Measurements from ENCODE around the gene GPC3. TPM values are rescaled to one million over a fixed set of nuclear protein-coding genes. Genes with fewer than 3 reads are reported as not detected.
"Not testable (repeated sequence)": the region's sequence is repeated elsewhere in the genome, so short reads cannot be mapped to it uniquely, and the experiment has no call there.

GPC3 gene
- total RNA-seq, 2 experiments from 2014 or later, result 0.40 to 0.72 TPM

- H3K4me3 Mint-ChIP-seq, result no peak overlapping the region
- no peaks in the 10 kb centered on the region for H3K9me3 Mint-ChIP-seq
- DNase-seq (no peak), ATAC-seq (ENCODE audit: low read depth) (no peak)
- peaks cover 2% of the 10 kb centered on the region for H3K27me3 Mint-ChIP-seq
- H3K27ac Mint-ChIP-seq, result no peak overlapping the region
- POLR2A ChIA-PET, result no interaction called here
- H3K36me3 Mint-ChIP-seq, result no peaks in the 10 kb centered on the region
- no peaks in the 10 kb centered on the region for H3K4me1 Mint-ChIP-seq
Observed at GRCh38 chrX:133905305-133905704, 80.1 kb downstream of the GPC3 start.

- Mint-ChIP-seq H3K27ac (no peak overlapping the region), H3K27me3 (no peaks in the 10 kb centered on the region), H3K9me3 (peaks cover 3% of the 10 kb centered on the region), H3K36me3 (no peaks in the 10 kb centered on the region), H3K4me3 (no peak overlapping the region), H3K4me1 (no peaks in the 10 kb centered on the region)
- ATAC-seq (ENCODE audit: low read depth), result no peak
- POLR2A ChIA-PET, result no interaction called here
- DNase-seq, result no peak
Observed at GRCh38 chrX:133897593-133898163, 87.7 kb downstream of the GPC3 start.

- no peak for ATAC-seq (ENCODE audit: low read depth)
- POLR2A ChIA-PET, result no interaction called here
- H3K4me3 Mint-ChIP-seq, result no peak overlapping the region
Observed at GRCh38 chrX:133892337-133892736, 93.1 kb downstream of the GPC3 start.

GRCh38 chrX:133888984-133889383 is 96.4 kb downstream of the GPC3 start:
- no peak overlapping the region for H3K27ac Mint-ChIP-seq
- no peaks in the 10 kb centered on the region for H3K36me3 Mint-ChIP-seq
- POLR2A ChIA-PET, result no interaction called here
- H3K4me3 Mint-ChIP-seq, result no peak overlapping the region
- H3K27me3 Mint-ChIP-seq, result no peaks in the 10 kb centered on the region
- ATAC-seq (ENCODE audit: low read depth) (no peak), DNase-seq (no peak)
- no peaks in the 10 kb centered on the region for H3K4me1 Mint-ChIP-seq
- H3K9me3 Mint-ChIP-seq, result peaks cover 2% of the 10 kb centered on the region

More at GRCh38 chrX:133892337-133892736, 93.1 kb downstream of the GPC3 start:
- H3K27ac Mint-ChIP-seq, result no peak overlapping the region
- no peaks in the 10 kb centered on the region for H3K4me1 Mint-ChIP-seq
- H3K36me3 Mint-ChIP-seq, result no peaks in the 10 kb centered on the region
- H3K27me3 Mint-ChIP-seq, result no peaks in the 10 kb centered on the region
- peaks cover 2% of the 10 kb centered on the region for H3K9me3 Mint-ChIP-seq
- DNase-seq, result no peak

GRCh38 chrX:133888084-133888483 is 97.3 kb downstream of the GPC3 start:
- POLR2A ChIA-PET; H3K4me3 Mint-ChIP-seq; H3K27me3 Mint-ChIP-seq; ATAC-seq (ENCODE audit: low read depth); H3K4me1 Mint-ChIP-seq; H3K27ac Mint-ChIP-seq; H3K9me3 Mint-ChIP-seq; DNase-seq; H3K36me3 Mint-ChIP-seq: not testable (repeated sequence)

- POLR2A ChIA-PET, result no interaction called here
- Mint-ChIP-seq H3K9me3 (peaks cover 2% of the 10 kb centered on the region), H3K36me3 (no peaks in the 10 kb centered on the region), H3K27ac (no peak overlapping the region), H3K4me1 (no peaks in the 10 kb centered on the region), H3K4me3 (no peak overlapping the region), H3K27me3 (peaks cover 6% of the 10 kb centered on the region)
- DNase-seq (no peak), ATAC-seq (ENCODE audit: low read depth) (no peak)
Observed at GRCh38 chrX:133884430-133885394, 100.7 kb downstream of the GPC3 start.

- Mint-ChIP-seq H3K9me3 (no peaks in the 10 kb centered on the region), H3K4me3 (no peak overlapping the region), H3K36me3 (no peaks in the 10 kb centered on the region), H3K27me3 (peaks cover 6% of the 10 kb centered on the region), H3K4me1 (no peaks in the 10 kb centered on the region), H3K27ac (no peak overlapping the region)
- ATAC-seq (ENCODE audit: low read depth) (no peak), DNase-seq (no peak)
- POLR2A ChIA-PET, result no interaction called here
Observed at GRCh38 chrX:133881893-133882292, 103.5 kb downstream of the GPC3 start.

- Mint-ChIP-seq H3K27me3 (peaks cover 6% of the 10 kb centered on the region), H3K36me3 (no peaks in the 10 kb centered on the region)
- no peak for ATAC-seq (ENCODE audit: low read depth)
Observed at GRCh38 chrX:133881007-133881406, 104.4 kb downstream of the GPC3 start.

GRCh38 chrX:133880032-133880443 is 105.4 kb downstream of the GPC3 start:
- POLR2A ChIA-PET, result no interaction called here
- no peak for DNase-seq

More at GRCh38 chrX:133881007-133881406, 104.4 kb downstream of the GPC3 start:
- POLR2A ChIA-PET, result no interaction called here
- Mint-ChIP-seq H3K27ac (no peak overlapping the region), H3K9me3 (no peaks in the 10 kb centered on the region), H3K4me3 (no peak overlapping the region), H3K4me1 (no peaks in the 10 kb centered on the region)
- DNase-seq, result no peak

GRCh38 chrX:133878710-133879109 is 106.7 kb downstream of the GPC3 start:
- H3K9me3 Mint-ChIP-seq, result no peaks in the 10 kb centered on the region
- H3K4me3 Mint-ChIP-seq, result no peak overlapping the region
- H3K27ac Mint-ChIP-seq, result no peak overlapping the region
- DNase-seq, result no peak
- POLR2A ChIA-PET, result no interaction called here
- ATAC-seq (ENCODE audit: low read depth), result no peak
- H3K36me3 Mint-ChIP-seq, result no peaks in the 10 kb centered on the region
- peaks cover 8% of the 10 kb centered on the region for H3K27me3 Mint-ChIP-seq
- H3K4me1 Mint-ChIP-seq, result no peaks in the 10 kb centered on the region

More at GRCh38 chrX:133880032-133880443, 105.4 kb downstream of the GPC3 start:
- no peaks in the 10 kb centered on the region for H3K9me3 Mint-ChIP-seq
- no peak overlapping the region for H3K4me3 Mint-ChIP-seq
- no peak overlapping the region for H3K27ac Mint-ChIP-seq
- no peaks in the 10 kb centered on the region for H3K36me3 Mint-ChIP-seq
- peaks cover 6% of the 10 kb centered on the region for H3K27me3 Mint-ChIP-seq
- H3K4me1 Mint-ChIP-seq, result no peaks in the 10 kb centered on the region
- no peak for ATAC-seq (ENCODE audit: low read depth)

- Mint-ChIP-seq H3K36me3 (no peaks in the 10 kb centered on the region), H3K4me3 (no peak overlapping the region), H3K27me3 (peaks cover 4% of the 10 kb centered on the region), H3K4me1 (no peaks in the 10 kb centered on the region), H3K27ac (no peak overlapping the region), H3K9me3 (no peaks in the 10 kb centered on the region)
- POLR2A ChIA-PET, result no interaction called here
- ATAC-seq (ENCODE audit: low read depth) (no peak), DNase-seq (no peak)
Observed at GRCh38 chrX:133876646-133877045, 108.7 kb downstream of the GPC3 start.

GRCh38 chrX:133869270-133869669 is 116.1 kb downstream of the GPC3 start:
- POLR2A ChIA-PET, result no interaction called here
- H3K27ac Mint-ChIP-seq, result no peak overlapping the region
- H3K36me3 Mint-ChIP-seq, result no peaks in the 10 kb centered on the region
- H3K4me1 Mint-ChIP-seq, result no peaks in the 10 kb centered on the region
- ATAC-seq (ENCODE audit: low read depth) (no peak), DNase-seq (no peak)
- peaks cover 2% of the 10 kb centered on the region for H3K27me3 Mint-ChIP-seq
- H3K9me3 Mint-ChIP-seq, result no peaks in the 10 kb centered on the region
- no peak overlapping the region for H3K4me3 Mint-ChIP-seq

GRCh38 chrX:133868682-133869081 is 116.7 kb downstream of the GPC3 start:
- no peak for ATAC-seq (ENCODE audit: low read depth)
- Mint-ChIP-seq H3K36me3 (no peaks in the 10 kb centered on the region), H3K4me1 (no peaks in the 10 kb centered on the region), H3K27me3 (no peaks in the 10 kb centered on the region), H3K4me3 (no peak overlapping the region), H3K9me3 (no peaks in the 10 kb centered on the region), H3K27ac (no peak overlapping the region)
- POLR2A ChIA-PET, result no interaction called here
- no peak for DNase-seq

GRCh38 chrX:133868250-133868649 is 117.1 kb downstream of the GPC3 start:
- no peak overlapping the region for H3K4me3 Mint-ChIP-seq

More at GRCh38 chrX:133868250-133868649, 117.1 kb downstream of the GPC3 start:
- no peak for ATAC-seq (ENCODE audit: low read depth)
- POLR2A ChIA-PET, result no interaction called here
- Mint-ChIP-seq H3K27ac (no peak overlapping the region), H3K27me3 (no peaks in the 10 kb centered on the region), H3K36me3 (no peaks in the 10 kb centered on the region), H3K4me1 (no peaks in the 10 kb centered on the region), H3K9me3 (no peaks in the 10 kb centered on the region)
- DNase-seq, result no peak

Measured in activated naive CD8-positive, alpha-beta T cell treated with anti-CD3 and anti-CD28 coated beads, Interleukin-2, amount 10 ng/mL, durations not matched to agents 7 days and 5 days (primary cell).